GM10266 (cell line): ENCODE data around the gene PROB1.

Experiments
- DNase-seq: peaks from one replicate; pipeline ENCODE4 v3.0.0; 2012; ENCODE audit errors: extremely low spot score
- TF ChIP-seq, protein P1 (sequence below): IDR thresholded peaks from 2 replicates; pipeline ENCODE4 v1.5.1; 2012; ENCODE audit warnings: mild to moderate bottlenecking, low read depth; ENCODE audit not compliant: control insufficient read depth, insufficient read depth; ENCODE audit errors: missing control alignments

The PROB1 gene

DNA sequence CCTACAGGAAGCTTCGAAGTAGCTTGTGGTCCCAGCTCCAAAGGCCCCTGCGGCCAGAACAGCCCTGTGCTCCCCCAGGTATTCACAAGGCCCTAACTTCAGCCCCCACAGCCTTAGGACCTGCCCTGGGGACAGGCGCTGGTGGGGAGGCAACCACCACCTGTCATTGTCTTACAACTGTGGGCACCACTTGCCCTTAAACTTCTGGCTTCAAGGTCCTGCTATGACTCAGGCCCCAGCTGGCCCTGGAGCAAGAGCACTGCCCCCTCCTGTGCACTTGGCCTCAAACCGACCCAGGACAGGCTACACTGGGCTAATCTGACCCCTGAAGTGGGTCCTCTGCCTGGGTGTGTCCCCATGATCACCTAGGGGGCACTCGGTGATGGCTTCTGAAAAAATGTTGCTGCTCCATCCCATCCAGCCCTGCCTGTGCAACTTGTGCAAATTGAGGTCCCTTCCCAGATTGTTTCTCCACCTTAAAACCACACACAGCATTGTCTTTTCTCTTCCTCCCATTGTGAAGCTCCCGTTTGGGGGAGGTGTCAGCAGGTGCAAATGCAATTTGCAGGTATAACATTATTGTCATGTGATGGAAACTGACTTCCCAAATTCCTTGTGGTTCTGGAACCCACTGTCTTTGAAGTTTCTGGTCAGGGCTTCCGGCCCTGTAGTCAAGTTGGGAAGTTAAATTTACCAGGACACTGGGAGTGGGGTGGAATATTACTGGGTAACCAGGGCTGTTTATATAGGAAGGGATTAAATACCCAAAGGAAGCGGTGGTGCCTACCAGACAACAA is 1.1 kb upstream of the PROB1 start:
- no peak for DNase-seq
- TF ChIP-seq, protein P1, sequence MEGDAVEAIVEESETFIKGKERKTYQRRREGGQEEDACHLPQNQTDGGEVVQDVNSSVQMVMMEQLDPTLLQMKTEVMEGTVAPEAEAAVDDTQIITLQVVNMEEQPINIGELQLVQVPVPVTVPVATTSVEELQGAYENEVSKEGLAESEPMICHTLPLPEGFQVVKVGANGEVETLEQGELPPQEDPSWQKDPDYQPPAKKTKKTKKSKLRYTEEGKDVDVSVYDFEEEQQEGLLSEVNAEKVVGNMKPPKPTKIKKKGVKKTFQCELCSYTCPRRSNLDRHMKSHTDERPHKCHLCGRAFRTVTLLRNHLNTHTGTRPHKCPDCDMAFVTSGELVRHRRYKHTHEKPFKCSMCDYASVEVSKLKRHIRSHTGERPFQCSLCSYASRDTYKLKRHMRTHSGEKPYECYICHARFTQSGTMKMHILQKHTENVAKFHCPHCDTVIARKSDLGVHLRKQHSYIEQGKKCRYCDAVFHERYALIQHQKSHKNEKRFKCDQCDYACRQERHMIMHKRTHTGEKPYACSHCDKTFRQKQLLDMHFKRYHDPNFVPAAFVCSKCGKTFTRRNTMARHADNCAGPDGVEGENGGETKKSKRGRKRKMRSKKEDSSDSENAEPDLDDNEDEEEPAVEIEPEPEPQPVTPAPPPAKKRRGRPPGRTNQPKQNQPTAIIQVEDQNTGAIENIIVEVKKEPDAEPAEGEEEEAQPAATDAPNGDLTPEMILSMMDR: no peak

DNA sequence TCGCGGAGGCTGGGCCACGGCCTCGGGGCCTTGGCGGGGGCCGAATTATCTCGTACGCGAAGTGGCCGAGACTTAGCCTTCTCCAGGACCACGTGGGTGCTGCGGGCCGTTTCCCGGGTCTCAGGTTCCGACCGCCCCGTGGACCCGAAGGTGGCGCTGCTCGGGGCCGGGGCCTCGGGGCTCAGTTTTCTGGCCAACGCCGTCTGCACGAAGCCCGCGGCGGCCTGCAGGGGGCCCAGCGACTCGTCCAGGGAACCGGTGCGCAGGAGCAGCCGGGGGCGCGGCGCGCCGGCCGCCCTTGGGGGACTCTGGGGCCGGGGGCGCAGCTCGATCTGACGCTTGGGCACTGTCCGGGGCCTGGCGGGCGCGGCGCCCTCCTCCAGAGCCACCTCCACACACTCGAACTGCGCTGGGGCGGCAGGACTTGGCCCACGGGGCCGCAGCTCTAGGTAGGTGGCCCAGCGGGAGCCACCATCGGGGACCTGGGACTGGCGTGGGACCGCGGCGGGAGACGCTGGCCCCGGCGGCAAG is 716 bp downstream of the PROB1 start:
- peak; percentile 82 for DNase-seq
- TF ChIP-seq, protein P1: peak; percentile 82

DNA sequence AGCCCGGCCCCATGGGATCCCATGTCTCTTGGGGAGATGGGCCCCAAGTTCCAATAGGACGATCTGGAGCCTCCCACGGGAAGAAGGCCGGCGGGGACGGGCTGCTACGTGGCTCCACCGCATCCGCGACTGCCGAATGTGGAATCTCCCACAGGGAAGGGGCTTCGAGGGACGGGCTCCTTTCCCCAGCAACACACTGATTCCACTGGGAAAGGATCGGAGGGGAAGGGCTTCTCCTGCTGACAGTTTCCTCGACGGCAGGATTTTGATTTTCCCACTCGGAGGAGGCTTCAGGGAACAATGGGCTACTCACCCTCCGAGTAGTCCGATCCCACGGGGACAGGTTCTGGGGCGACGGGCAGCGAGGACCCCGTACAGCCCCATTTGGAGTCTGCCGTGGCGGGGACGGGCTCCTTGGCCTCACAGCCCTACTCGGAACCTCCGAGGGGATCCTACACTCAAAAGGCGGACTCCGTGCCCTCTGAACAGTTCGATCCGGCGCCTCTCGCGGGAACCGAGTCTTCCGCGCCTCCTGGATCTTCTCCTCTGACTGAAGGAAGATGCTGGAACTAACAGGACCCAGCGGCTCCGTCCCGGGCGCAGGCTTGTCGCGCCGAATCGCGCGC is 1.3 kb downstream of the PROB1 start:
- no peak for DNase-seq
- TF ChIP-seq, protein P1: no peak

DNA sequence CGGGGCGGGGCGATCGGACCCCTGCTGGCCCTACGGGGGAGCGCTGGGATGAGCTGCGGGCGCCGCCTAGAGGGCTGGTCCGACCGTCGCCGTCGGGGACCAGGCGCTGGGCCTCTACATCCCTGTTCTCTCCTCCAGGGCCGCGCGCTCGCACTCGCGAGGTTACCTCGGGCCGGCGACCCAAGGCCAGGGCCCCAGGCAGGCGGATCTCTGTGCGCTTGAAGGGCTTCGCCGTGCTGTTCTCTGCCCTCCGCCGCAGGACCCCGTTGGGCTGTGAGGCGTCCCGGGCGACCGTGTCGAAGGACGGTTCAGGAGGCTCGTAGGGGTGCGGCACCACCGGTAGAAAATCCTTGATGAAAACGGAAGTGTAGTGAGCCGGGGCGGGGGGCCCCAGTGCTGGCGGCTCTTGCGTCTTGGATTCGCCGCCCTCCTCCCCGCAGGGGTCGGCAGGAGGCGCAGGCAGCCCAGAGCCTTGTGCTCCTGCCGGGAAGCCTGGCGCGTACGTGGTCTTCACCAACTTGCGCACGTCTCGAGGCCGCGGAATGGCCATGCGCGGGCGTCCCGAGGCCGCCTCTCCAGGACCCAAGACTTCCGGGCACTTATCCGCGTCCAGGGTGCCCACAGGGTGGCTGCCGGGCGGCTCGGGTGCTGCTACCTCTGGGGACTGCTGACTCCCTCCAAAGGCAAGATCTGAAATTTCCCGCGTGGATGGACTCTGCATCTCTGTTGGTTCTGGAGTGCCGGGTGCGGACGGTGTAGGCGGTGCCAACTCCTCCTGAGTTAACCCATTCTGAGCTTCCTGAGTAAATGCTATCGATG is 2.0 kb downstream of the PROB1 start:
- TF ChIP-seq, protein P1: peak; percentile 89
- DNase-seq: peak; percentile 94

DNA sequence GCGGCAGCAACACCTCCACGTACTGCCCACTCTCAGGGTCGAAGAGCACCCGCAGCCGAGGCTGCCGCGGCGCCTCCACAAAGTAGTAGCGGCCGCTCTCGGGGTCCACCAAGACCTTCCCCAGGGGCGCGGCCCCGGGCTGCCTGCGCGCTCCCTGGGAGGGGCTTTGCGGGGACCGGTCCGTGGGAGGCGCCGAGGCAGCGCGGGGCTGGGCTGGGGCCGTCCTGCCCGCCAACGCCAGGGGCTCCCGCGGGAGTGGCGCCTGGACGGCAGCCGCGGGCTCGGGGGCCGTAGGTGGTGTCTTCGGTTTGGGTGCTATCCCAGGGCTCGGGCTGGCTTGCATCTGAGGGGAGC is 2.6 kb downstream of the PROB1 start:
- TF ChIP-seq, protein P1: no peak
- DNase-seq: no peak

DNA sequence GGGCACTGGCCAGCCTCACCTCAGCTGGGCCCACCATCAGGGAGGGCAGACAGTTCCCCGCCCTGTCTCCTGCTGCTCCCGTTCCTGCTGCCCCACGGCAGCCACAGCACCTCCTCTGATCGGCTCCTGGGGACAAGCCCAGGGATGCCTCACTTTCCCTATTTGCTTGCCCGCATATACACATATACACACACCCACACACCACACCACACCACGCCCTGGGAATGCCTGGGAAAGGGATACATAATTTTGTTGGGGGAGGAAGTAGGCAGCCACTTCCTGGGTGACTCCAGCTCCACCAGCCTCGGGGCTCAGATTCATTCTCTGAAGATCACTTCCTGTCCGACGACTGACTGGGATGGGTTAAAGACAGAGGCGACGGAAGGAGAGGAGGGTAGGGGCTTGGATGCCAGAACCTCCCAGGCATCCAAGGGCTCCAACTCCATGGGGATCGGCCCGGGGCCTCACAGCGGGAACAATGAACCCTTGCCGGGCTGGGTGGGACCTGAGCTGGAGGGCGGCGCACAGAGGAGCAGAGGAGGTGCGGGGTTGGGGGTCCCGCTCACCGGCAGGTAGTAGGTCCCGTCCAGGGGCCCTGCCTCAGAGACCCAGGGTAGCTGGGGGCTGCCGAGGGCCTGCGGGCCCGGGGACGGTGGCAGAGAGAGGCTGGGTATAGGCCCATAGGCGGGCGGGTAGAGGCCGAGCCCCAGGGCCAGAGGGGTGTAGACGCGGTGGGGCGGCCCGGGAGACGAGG is 3.2 kb downstream of the PROB1 start:
- DNase-seq: no peak
- TF ChIP-seq, protein P1: no peak
